NCI-H146 treated with DMSO at 0.1 percent for 48 hours (cell line): ENCODE measurements around the gene COX7B2.

ENCODE experiments used
- DNase-seq: peaks from one replicate; lab custom pipeline; 2025; ENCODE audit not compliant: unreplicated experiment; lab: John Stamatoyannopoulos, UW

The COX7B2 gene

GRCh38 chr4:46730075-46730474 lies 179.0 kb downstream of the COX7B2 start:
- DNase-seq, result no peak

- DNase-seq, result no peak
These were observed 189.0 kb downstream of the COX7B2 start for GRCh38 chr4:46720055-46720454.

- DNase-seq, result no peak
These were observed 191.1 kb downstream of the COX7B2 start for GRCh38 chr4:46717950-46718349.

GRCh38 chr4:46715468-46715867 lies 193.6 kb downstream of the COX7B2 start:
- no peak for DNase-seq

- no peak for DNase-seq
These were observed 210.2 kb downstream of the COX7B2 start for GRCh38 chr4:46698891-46699290.
